Liver (tissue), 3 donors: ENCODE results near the gene TACC3.

Experiments used
- ATF3 ChIP-seq: IDR thresholded peaks from 2 replicates; pipeline ENCODE4 v1.6.1; 2016; ENCODE audit warnings: antibody characterized with exemption
- CTCF ChIP-seq: fragments of 150-350 bp; IDR thresholded peaks from 2 replicates; pipeline ENCODE4 v1.5.1; 2017; ENCODE audit warnings: improper control_type of control experiment, low read depth, low read length; ENCODE audit not compliant: missing input control
- EGR1 ChIP-seq, 2 donors: IDR thresholded peaks; 2 replicates each; pipeline ENCODE4 v1.6.1; 2016 to 2018; ENCODE audit warnings: antibody characterized with exemption in 2 of 2, low read depth in 2 of 2
- GABPA ChIP-seq, 2 donors: IDR thresholded peaks in 1 of 2; conservative IDR thresholded peaks in 1 of 2; 2 replicates each; pipeline ENCODE4 v1.6.1; 2016; ENCODE audit warnings: antibody characterized with exemption in 2 of 2, mild to moderate bottlenecking in 1 of 2, moderate library complexity in 1 of 2
- JUND ChIP-seq, 2 donors: IDR thresholded peaks; 2 replicates each; pipeline ENCODE4 v1.6.1; 2016; ENCODE audit warnings: antibody characterized with exemption in 2 of 2
- MAX ChIP-seq: IDR thresholded peaks from 2 replicates; pipeline ENCODE4 v1.6.1; 2016; ENCODE audit warnings: antibody characterized with exemption
- RAD21 ChIP-seq, 2 donors: IDR thresholded peaks; 2 replicates each; pipeline ENCODE4 v1.6.1; 2016; ENCODE audit warnings: antibody characterized with exemption in 2 of 2, mild to moderate bottlenecking in 2 of 2
- REST ChIP-seq: IDR thresholded peaks from 2 replicates; pipeline ENCODE4 v1.6.1; 2016; ENCODE audit warnings: antibody characterized with exemption, mild to moderate bottlenecking
- RXRA ChIP-seq, 2 donors: IDR thresholded peaks; 2 replicates each; pipeline ENCODE4 v1.6.1; 2017 to 2018; ENCODE audit warnings: antibody characterized with exemption in 2 of 2, mild to moderate bottlenecking in 1 of 2
- SP1 ChIP-seq: IDR thresholded peaks from 2 replicates; pipeline ENCODE4 v1.6.1; 2018; ENCODE audit warnings: antibody characterized with exemption, mild to moderate bottlenecking
- TAF1 ChIP-seq: conservative IDR thresholded peaks from 2 replicates; pipeline ENCODE4 v1.6.1; 2016; ENCODE audit warnings: antibody characterized with exemption, mild to moderate bottlenecking
- YY1 ChIP-seq: IDR thresholded peaks from 2 replicates; pipeline ENCODE4 v1.6.1; 2016; ENCODE audit warnings: antibody characterized with exemption, mild to moderate bottlenecking
- ZBTB33 ChIP-seq: IDR thresholded peaks from 2 replicates; pipeline ENCODE4 v1.6.1; 2016; ENCODE audit warnings: antibody characterized with exemption
- donor health status: healthy.
- donor health status: healthy.

GRCh38 chr4:1721666-1722550 lies 587 bp downstream of the TACC3 start:
- TF ChIP-seq TAF1 (no peak), CTCF (no peak), RAD21 (IDR thresholded peaks at IDR 0.05) (no peak), REST (no peak), YY1 (no peak), EGR1 (IDR thresholded peaks at IDR 0.05; ENCODE audit: low read depth in 2 of 2) (no peak), ATF3 (no peak), GABPA (IDR thresholded peaks at IDR 0.05 in 1 of 2, conservative IDR thresholded peaks at IDR 0.05 in 1 of 2) (no peak), SP1 (no peak), MAX (no peak), JUND (IDR thresholded peaks at IDR 0.05) (no peak), ZBTB33 (no peak), RXRA (IDR thresholded peaks at IDR 0.05) (no peak)
